SK-N-SH treated with all-trans-retinoic acid at 6 μM for 48 hours (cell line): ENCODE results near the gene GDA.

ENCODE experiments used
- ATAC-seq: fragments of 200-7000 bp; cut with Tn5 transposase; 3 replicates; pipeline ENCODE4 v1.9.1; 2020; ENCODE audit warnings: mild to moderate bottlenecking, moderate library complexity
- ARNTL ChIP-seq: fragments of 450-650 bp; formaldehyde crosslinking; IDR thresholded peaks from 2 replicates; pipeline ENCODE4 v1.5.0; 2020; ENCODE audit warnings: low read depth, mild to moderate bottlenecking, moderate library complexity, borderline replicate concordance
- BACH2 ChIP-seq: fragments of 250-450 bp; sonication (Bioruptor Pico); IDR thresholded peaks from 2 replicates; pipeline ENCODE4 v1.9.0; 2021; ENCODE audit warnings: mild to moderate bottlenecking, borderline replicate concordance
- CSDC2 ChIP-seq: fragments of 250-450 bp; sonication (Bioruptor Pico); IDR thresholded peaks from 2 replicates; pipeline ENCODE4 v1.5.0; 2020; ENCODE audit warnings: mild to moderate bottlenecking, moderate library complexity
- GLIS3 ChIP-seq: fragments of 250-450 bp; sonication (Bioruptor Pico); IDR thresholded peaks from 2 replicates; pipeline ENCODE4 v1.5.0; 2020; ENCODE audit warnings: mild to moderate bottlenecking, moderate library complexity
- OSR1 ChIP-seq: fragments of 250-450 bp; sonication (Bioruptor Pico); IDR thresholded peaks from 2 replicates; pipeline ENCODE4 v1.8.0; 2022; ENCODE audit warnings: moderate library complexity, mild to moderate bottlenecking, inconsistent platforms
- PPARA ChIP-seq: fragments of 250-450 bp; sonication (Bioruptor Pico); IDR thresholded peaks from 2 replicates; pipeline ENCODE4 v1.5.0; 2020; ENCODE audit warnings: mild to moderate bottlenecking, borderline replicate concordance
- RARB ChIP-seq: fragments of 250-450 bp; sonication (Bioruptor Pico); IDR thresholded peaks from 2 replicates; pipeline ENCODE4 v1.8.0; 2021; ENCODE audit warnings: mild to moderate bottlenecking, moderate library complexity
- TCF4 ChIP-seq: fragments of 250-450 bp; sonication (Bioruptor Pico); IDR thresholded peaks from 2 replicates; pipeline ENCODE4 v1.8.0; 2021; ENCODE audit warnings: mild to moderate bottlenecking, moderate library complexity, borderline replicate concordance
- TOX ChIP-seq: fragments of 250-450 bp; sonication (Bioruptor Pico); IDR thresholded peaks from 2 replicates; pipeline ENCODE4 v1.8.0; 2021; ENCODE audit warnings: mild to moderate bottlenecking, moderate library complexity, borderline replicate concordance
- ZC3H10 ChIP-seq: fragments of 250-450 bp; sonication (Bioruptor Pico); IDR thresholded peaks from 2 replicates; pipeline ENCODE4 v1.5.1; 2021; ENCODE audit warnings: mild to moderate bottlenecking, moderate library complexity
- ZFP3 ChIP-seq: fragments of 250-450 bp; sonication (Bioruptor Pico); IDR thresholded peaks from 2 replicates; pipeline ENCODE4 v1.5.0; 2020; ENCODE audit warnings: mild to moderate bottlenecking, moderate library complexity
- ZFP30 ChIP-seq: fragments of 450-650 bp; formaldehyde crosslinking; IDR thresholded peaks from 2 replicates; pipeline ENCODE4 v1.5.0; 2022; ENCODE audit warnings: mild to moderate bottlenecking, moderate library complexity
- ZNF565 ChIP-seq: fragments of 450-650 bp; formaldehyde crosslinking; conservative IDR thresholded peaks from 2 replicates; pipeline ENCODE4 v1.5.0; 2020; ENCODE audit warnings: low read depth, mild to moderate bottlenecking, moderate library complexity
- ZNF70 ChIP-seq: fragments of 450-650 bp; formaldehyde crosslinking; IDR thresholded peaks from 2 replicates; pipeline ENCODE4 v1.5.0; 2020; ENCODE audit warnings: mild to moderate bottlenecking, moderate library complexity
- TF ChIP-seq, protein P1 (sequence below): fragments of 250-450 bp; sonication (Bioruptor Pico); IDR thresholded peaks from 2 replicates; pipeline ENCODE4 v1.5.1; 2021; ENCODE audit warnings: mild to moderate bottlenecking, moderate library complexity
- TF ChIP-seq, protein P2 (sequence below): fragments of 250-450 bp; sonication (Bioruptor Pico); IDR thresholded peaks from 2 replicates; pipeline ENCODE4 v1.8.0; 2020; ENCODE audit warnings: mild to moderate bottlenecking, moderate library complexity, borderline replicate concordance
- TF ChIP-seq, protein P3 (sequence below): fragments of 250-450 bp; sonication (Bioruptor Pico); IDR thresholded peaks from 2 replicates; pipeline ENCODE4 v1.8.0; 2021; ENCODE audit warnings: low read depth, mild to moderate bottlenecking, moderate library complexity, borderline replicate concordance

Gene GDA

DNA sequence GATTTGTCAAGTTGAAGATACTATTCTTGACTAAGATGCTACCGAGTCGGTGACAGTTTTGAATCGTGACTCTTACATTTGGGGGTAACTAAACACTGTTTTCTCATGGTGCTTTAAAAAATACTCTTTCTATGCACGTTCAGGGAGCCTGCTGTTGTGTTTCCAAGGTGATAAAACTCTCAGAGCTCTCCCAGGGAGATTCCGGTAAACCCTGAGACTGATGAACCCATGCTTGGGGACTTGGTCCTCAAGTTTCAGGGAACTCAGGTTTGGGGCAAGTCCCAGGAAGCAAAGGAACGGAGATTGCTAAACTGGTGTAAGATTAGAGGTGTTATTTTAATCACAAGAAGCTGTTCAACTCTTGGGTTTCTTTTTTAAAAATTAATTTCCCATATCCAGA is 1.4 kb downstream of the GDA start (continued):
- TF ChIP-seq OSR1 (CRISPR knock-in tag) = no peak
- TF ChIP-seq BACH2 (CRISPR knock-in tag) = no peak
- no peak for TF ChIP-seq CSDC2 (CRISPR knock-in tag)
- no peak for TF ChIP-seq ZFP3

DNA sequence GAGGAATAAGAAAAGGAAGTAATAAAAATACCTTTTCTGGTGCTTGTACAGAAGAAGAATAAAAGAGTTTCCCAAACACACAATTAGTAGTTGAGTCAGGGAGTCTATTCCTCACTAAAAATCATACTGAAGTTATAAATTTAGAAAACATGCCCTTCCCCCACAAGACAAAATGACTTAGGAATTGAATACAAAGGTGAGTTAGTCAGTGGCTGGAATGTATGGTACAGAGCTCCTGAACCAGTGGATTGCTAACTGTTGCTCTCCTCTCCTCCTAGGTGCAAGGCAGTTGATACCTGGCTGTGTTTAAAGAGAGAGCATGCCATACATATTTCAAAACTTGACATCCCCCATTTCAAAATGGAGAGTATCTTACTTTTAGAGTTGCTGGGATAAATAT is 1.9 kb downstream of the GDA start:
- no peak for ATAC-seq
- TF ChIP-seq OSR1 (CRISPR knock-in tag) (no peak), TCF4 (CRISPR knock-in tag) (no peak), TOX (CRISPR knock-in tag) (no peak), ZNF70 (CRISPR knock-in tag) (no peak), ZFP3 (no peak), BACH2 (CRISPR knock-in tag) (no peak), RARB (CRISPR knock-in tag) (no peak), GLIS3 (CRISPR knock-in tag) (no peak), ZNF565 (CRISPR knock-in tag) (no peak), ZFP30 (CRISPR knock-in tag) (no peak), PPARA (CRISPR knock-in tag) (no peak), ARNTL (CRISPR knock-in tag) (no peak), CSDC2 (CRISPR knock-in tag) (no peak), ZC3H10 (CRISPR knock-in tag) (no peak)
- TF ChIP-seq, protein P1, sequence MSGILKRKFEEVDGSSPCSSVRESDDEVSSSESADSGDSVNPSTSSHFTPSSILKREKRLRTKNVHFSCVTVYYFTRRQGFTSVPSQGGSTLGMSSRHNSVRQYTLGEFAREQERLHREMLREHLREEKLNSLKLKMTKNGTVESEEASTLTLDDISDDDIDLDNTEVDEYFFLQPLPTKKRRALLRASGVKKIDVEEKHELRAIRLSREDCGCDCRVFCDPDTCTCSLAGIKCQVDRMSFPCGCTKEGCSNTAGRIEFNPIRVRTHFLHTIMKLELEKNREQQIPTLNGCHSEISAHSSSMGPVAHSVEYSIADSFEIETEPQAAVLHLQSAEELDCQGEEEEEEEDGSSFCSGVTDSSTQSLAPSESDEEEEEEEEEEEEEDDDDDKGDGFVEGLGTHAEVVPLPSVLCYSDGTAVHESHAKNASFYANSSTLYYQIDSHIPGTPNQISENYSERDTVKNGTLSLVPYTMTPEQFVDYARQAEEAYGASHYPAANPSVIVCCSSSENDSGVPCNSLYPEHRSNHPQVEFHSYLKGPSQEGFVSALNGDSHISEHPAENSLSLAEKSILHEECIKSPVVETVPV (CRISPR knock-in tag) = no peak
- TF ChIP-seq, protein P2, sequence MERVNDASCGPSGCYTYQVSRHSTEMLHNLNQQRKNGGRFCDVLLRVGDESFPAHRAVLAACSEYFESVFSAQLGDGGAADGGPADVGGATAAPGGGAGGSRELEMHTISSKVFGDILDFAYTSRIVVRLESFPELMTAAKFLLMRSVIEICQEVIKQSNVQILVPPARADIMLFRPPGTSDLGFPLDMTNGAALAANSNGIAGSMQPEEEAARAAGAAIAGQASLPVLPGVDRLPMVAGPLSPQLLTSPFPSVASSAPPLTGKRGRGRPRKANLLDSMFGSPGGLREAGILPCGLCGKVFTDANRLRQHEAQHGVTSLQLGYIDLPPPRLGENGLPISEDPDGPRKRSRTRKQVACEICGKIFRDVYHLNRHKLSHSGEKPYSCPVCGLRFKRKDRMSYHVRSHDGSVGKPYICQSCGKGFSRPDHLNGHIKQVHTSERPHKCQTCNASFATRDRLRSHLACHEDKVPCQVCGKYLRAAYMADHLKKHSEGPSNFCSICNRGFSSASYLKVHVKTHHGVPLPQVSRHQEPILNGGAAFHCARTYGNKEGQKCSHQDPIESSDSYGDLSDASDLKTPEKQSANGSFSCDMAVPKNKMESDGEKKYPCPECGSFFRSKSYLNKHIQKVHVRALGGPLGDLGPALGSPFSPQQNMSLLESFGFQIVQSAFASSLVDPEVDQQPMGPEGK (CRISPR knock-in tag) = no peak
- TF ChIP-seq, protein P3, sequence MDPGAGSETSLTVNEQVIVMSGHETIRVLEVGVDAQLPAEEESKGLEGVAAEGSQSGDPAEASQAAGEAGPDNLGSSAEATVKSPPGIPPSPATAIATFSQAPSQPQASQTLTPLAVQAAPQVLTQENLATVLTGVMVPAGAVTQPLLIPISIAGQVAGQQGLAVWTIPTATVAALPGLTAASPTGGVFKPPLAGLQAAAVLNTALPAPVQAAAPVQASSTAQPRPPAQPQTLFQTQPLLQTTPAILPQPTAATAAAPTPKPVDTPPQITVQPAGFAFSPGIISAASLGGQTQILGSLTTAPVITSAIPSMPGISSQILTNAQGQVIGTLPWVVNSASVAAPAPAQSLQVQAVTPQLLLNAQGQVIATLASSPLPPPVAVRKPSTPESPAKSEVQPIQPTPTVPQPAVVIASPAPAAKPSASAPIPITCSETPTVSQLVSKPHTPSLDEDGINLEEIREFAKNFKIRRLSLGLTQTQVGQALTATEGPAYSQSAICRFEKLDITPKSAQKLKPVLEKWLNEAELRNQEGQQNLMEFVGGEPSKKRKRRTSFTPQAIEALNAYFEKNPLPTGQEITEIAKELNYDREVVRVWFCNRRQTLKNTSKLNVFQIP (CRISPR knock-in tag) = no peak

DNA sequence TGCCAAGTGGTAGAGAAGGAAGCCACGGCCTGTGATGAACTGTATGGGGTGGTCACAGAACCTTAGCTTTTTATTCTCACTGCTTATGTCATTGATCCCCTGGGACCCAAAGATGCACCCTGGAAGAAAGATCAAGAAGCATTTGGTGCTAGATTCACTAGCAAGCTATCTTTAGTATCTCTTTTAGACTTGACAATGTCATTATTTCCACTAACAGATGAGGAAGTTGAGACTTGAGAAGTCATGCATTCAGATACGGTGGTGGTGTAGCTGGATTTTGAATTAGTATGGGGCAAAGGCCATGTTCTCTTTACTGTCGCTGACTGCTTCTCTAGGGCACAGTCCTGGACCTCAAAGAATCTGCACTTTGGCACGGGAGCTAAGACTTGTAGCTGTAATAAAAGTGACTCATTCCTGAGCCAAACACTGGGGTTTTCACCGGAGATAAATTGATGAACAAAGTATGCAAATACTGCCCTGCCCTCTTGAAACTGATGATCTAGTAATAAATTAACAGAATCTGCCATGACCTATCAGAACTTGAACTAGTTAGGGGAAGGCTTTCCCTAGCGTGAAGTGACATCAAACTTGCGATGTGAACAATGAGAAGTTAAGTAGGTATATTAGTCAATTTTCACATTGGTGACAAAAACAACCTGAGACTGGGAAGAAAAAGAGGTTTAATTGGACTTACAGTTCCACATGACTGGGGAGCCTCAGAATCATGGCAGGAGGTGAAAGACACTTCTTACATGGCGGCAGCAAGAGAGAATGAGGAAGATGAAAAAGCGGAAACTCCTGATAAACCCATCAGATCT is 5.4 kb downstream of the GDA start:
- no peak for ATAC-seq

More for the DNA sequence above, 5.4 kb downstream of the GDA start:
- no peak for TF ChIP-seq PPARA (CRISPR knock-in tag)
- no peak for TF ChIP-seq ZNF565 (CRISPR knock-in tag)
- TF ChIP-seq RARB (CRISPR knock-in tag) = no peak
- TF ChIP-seq ZNF70 (CRISPR knock-in tag) = no peak
- TF ChIP-seq, protein P1 (CRISPR knock-in tag) = no peak
- TF ChIP-seq, protein P3 (CRISPR knock-in tag) = no peak
